PC-3 (cell line): Measurements from ENCODE around the gene DIP2C. TPM values are rescaled to one million over a fixed set of nuclear protein-coding genes. Genes with fewer than 3 reads are reported as not detected.

Source experiments
- ATAC-seq: fragments of 200-7000 bp; cut with Tn5 transposase; 2 replicates; pipeline ENCODE4 v1.9.1; 2020; ENCODE audit warnings: mild to moderate bottlenecking, moderate library complexity
- BruUV-seq: library from RNA; stranded (reverse); fragments of 400-500 nt; replicated peaks from 2 replicates; lab custom pipeline; 2021; lab: Mats Ljungman, UMichigan
- CTCF ChIA-PET: fragments of 300-600 bp; sonication (Branson Sonifier 250); formaldehyde crosslinking; loops from one replicate; lab custom pipeline; 2022; ENCODE audit warnings: antibody characterized with exemption; lab: Charles Lee
- POLR2A ChIA-PET: fragments of 300-600 bp; sonication (Branson Sonifier 250); formaldehyde crosslinking; loops from one replicate; lab custom pipeline; 2022; ENCODE audit warnings: antibody characterized with exemption; ENCODE audit not compliant: unreplicated experiment; lab: Charles Lee
- DNase-seq: peaks from one replicate; pipeline ENCODE4 v3.0.0-alpha.2; 2015
- H2AFZ ChIP-seq: fragments of 300-600 bp; sonication (generic); 2 replicates; pipeline ENCODE4 v1.6.0; 2016; ENCODE audit warnings: antibody characterized with exemption, low read length
- H3F3A ChIP-seq: fragments of 300-600 bp; sonication (generic); one replicate; pipeline ENCODE4 v1.6.0; 2017; ENCODE audit warnings: antibody characterized with exemption, low read length, control low read depth, mild to moderate bottlenecking; ENCODE audit not compliant: unreplicated experiment
- H3K27ac ChIP-seq: fragments of 300-600 bp; sonication (generic); 2 replicates; pipeline ENCODE4 v1.5.1; 2016; ENCODE audit warnings: mild to moderate bottlenecking, low read length
- H3K27me3 ChIP-seq: fragments of 300-600 bp; sonication (generic); 2 replicates; pipeline ENCODE4 v1.6.1; 2016; ENCODE audit warnings: low read length, mixed read lengths
- H3K36me3 ChIP-seq: fragments of 300-600 bp; sonication (generic); 2 replicates; pipeline ENCODE4 v1.6.1; 2016; ENCODE audit warnings: low read depth, mixed run types, low read length, mixed read lengths
- H3K4me1 ChIP-seq: fragments of 300-600 bp; sonication (generic); 2 replicates; pipeline ENCODE4 v1.5.1; 2016; ENCODE audit warnings: low read length; ENCODE audit not compliant: insufficient read depth
- H3K4me2 ChIP-seq: fragments of 300-600 bp; sonication (generic); 2 replicates; pipeline ENCODE4 v1.6.0; 2016; ENCODE audit warnings: low read length
- H3K4me3 ChIP-seq: fragments of 300-600 bp; sonication (generic); 2 replicates; pipeline ENCODE4 v1.5.1; 2016; ENCODE audit warnings: mild to moderate bottlenecking, low read length, mixed read lengths
- H3K79me2 ChIP-seq: fragments of 300-600 bp; sonication (generic); 2 replicates; pipeline ENCODE4 v1.6.1; 2017; ENCODE audit warnings: low read length, mixed read lengths
- H3K9ac ChIP-seq: fragments of 300-600 bp; sonication (generic); 2 replicates; pipeline ENCODE4 v1.6.0; 2016; ENCODE audit warnings: mild to moderate bottlenecking, low read length
- H3K9me2 ChIP-seq: fragments of 300-600 bp; sonication (generic); replicated peaks from 2 replicates; pipeline ENCODE4 v1.6.1; 2016; ENCODE audit warnings: mixed run types, low read length, mixed read lengths
- H3K9me3 ChIP-seq: fragments of 300-600 bp; sonication (generic); 2 replicates; pipeline ENCODE4 v1.6.1; 2016; ENCODE audit warnings: low read length, mixed read lengths
- H4K20me1 ChIP-seq: fragments of 300-600 bp; sonication (generic); 2 replicates; pipeline ENCODE4 v1.6.1; 2016; ENCODE audit warnings: low read length, mixed read lengths
- EZH2 ChIP-seq: fragments of 300-600 bp; sonication (generic); IDR thresholded peaks from one replicate; pipeline ENCODE4 v1.6.1; 2017; ENCODE audit warnings: antibody characterized with exemption, mild to moderate bottlenecking, low read length; ENCODE audit not compliant: unreplicated experiment
- EZH2phosphoT487 ChIP-seq: fragments of 300-600 bp; sonication (generic); IDR thresholded peaks from 2 replicates; pipeline ENCODE4 v1.6.1; 2018; ENCODE audit warnings: mild to moderate bottlenecking, antibody characterized with exemption, low read length, borderline replicate concordance
- intact Hi-C: fragments of 100-400 bp; cut with micrococcal nuclease; formaldehyde crosslinking; loops from 2 replicates; pipeline ENCODE4 v1.9.0; 2023
- total RNA-seq: library from RNA; depleted of rRNA; stranded (reverse); fragments of >200 nt; gene quantifications from 2 replicates; pipeline ENCODE4 v1.2.3, GENCODE V29; 2014
- TF ChIP-seq, protein P1 (sequence below): fragments of 300-600 bp; sonication (generic); conservative IDR thresholded peaks from 2 replicates; pipeline ENCODE4 v1.5.1; 2017; ENCODE audit warnings: antibody characterized with exemption, low read depth, mild to moderate bottlenecking, low read length

DIP2C gene
- total RNA-seq, 1 experiment from 2014 or later: 3.1 TPM

DNA sequence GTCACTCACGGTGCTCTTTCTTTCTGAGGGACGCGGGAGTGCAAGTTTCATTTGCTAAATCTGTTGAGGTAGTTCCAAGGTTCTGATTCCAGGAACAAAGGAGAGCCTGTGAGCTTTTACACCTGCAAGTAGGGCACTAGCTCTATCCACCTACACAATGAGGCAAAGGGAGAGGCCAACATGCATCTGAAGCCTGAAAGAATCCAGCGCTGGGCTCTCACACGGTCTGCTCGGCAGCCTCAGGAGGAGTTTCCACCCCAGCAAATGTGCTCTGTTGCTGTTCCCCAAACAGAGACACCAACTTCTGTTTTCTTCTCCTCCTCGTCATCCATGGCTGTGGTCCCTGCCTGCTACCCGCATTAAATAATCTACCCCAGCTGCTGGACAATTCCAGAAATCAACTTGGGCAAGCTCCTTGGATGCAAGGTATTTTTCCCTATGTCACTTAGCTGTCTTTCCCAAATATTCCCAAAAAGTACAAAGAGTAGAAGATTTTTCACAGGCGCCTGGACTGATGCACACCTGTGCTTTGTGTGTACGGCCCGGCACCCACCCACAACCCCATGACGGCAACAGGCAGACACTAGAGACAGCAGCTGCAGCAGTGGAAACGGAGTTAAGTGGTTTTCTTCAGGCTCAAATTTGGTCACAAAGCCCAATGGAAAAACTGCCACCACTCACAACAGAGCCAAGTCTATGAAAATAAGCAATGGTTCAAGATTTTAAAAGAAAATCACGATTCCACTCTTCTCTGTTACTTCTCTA lies 377.4 kb downstream of the DIP2C start:
- POLR2A ChIA-PET: no interaction called here

DNA sequence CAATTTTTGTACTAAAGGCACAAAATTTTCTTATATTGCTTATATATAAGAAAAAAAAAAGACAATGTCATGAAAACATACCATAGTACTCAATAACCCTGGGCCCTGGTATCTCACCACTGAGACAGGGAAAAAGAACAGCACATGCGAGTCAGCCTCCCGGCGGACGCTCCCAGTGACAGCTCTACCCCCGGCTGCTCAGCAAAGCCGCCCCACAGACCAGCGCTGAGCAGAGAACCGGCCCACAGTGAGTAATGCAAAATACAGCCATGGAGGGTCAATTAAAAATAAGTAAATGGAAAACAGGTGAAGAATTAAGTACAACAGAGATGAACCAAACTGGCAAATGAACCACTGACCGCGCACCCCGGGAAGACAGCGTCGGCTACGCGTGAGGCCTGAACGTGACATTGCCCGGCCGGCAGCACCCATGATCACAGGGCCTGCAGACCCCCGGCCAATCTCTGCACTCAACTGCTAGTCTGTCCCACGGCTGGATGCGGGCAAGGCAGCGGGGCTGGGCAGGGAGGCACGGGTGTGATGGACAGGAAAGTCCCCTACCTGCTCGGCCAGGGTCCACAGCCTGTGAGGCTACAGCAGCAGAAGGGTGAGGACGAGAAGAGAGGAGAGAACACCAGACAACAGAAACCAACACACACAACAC lies 378.4 kb downstream of the DIP2C start:
- Histone ChIP-seq H2AFZ (no peak overlapping the region), H3K27me3 (no peaks in the 10 kb centered on the region), H3F3A (no peaks in the 10 kb centered on the region), H3K9me2 (no peaks in the 10 kb centered on the region), H3K9ac (no peak overlapping the region), H3K27ac (no peak overlapping the region), H3K4me2 (no peak overlapping the region), H3K4me3 (no peak overlapping the region), H3K36me3 (no peaks in the 10 kb centered on the region), H3K9me3 (no peaks in the 10 kb centered on the region), H3K79me2 (no peaks in the 10 kb centered on the region), H3K4me1 (no peaks in the 10 kb centered on the region), H4K20me1 (no peaks in the 10 kb centered on the region)
- CTCF ChIA-PET: no interaction called here
- ATAC-seq: no peak
- no TSS peak for BruUV-seq
- intact Hi-C loops: no loop called here
- POLR2A ChIA-PET: no interaction called here
- TF ChIP-seq EZH2phosphoT487 (no peak), EZH2 (no peak)
- TF ChIP-seq, protein P1, sequence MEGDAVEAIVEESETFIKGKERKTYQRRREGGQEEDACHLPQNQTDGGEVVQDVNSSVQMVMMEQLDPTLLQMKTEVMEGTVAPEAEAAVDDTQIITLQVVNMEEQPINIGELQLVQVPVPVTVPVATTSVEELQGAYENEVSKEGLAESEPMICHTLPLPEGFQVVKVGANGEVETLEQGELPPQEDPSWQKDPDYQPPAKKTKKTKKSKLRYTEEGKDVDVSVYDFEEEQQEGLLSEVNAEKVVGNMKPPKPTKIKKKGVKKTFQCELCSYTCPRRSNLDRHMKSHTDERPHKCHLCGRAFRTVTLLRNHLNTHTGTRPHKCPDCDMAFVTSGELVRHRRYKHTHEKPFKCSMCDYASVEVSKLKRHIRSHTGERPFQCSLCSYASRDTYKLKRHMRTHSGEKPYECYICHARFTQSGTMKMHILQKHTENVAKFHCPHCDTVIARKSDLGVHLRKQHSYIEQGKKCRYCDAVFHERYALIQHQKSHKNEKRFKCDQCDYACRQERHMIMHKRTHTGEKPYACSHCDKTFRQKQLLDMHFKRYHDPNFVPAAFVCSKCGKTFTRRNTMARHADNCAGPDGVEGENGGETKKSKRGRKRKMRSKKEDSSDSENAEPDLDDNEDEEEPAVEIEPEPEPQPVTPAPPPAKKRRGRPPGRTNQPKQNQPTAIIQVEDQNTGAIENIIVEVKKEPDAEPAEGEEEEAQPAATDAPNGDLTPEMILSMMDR: no peak
- DNase-seq: no peak

More for the DNA sequence above, 377.4 kb downstream of the DIP2C start:
- intact Hi-C loops: no loop called here
- no TSS peak for BruUV-seq
- TF ChIP-seq, protein P1: no peak
- TF ChIP-seq EZH2phosphoT487 (no peak), EZH2 (no peak)
- H3K4me1 ChIP-seq: no peaks in the 10 kb centered on the region
- H4K20me1 ChIP-seq: no peaks in the 10 kb centered on the region
- H3K27me3 ChIP-seq: no peaks in the 10 kb centered on the region
- H3K9me2 ChIP-seq: no peaks in the 10 kb centered on the region
- H3K79me2 ChIP-seq: no peaks in the 10 kb centered on the region
- no peaks in the 10 kb centered on the region for H3K36me3 ChIP-seq
- DNase-seq (no peak), ATAC-seq (no peak)
- no peaks in the 10 kb centered on the region for H3F3A ChIP-seq
- no peak overlapping the region for H3K4me2 ChIP-seq
- H3K4me3 ChIP-seq: no peak overlapping the region
- CTCF ChIA-PET: no interaction called here
- H3K27ac ChIP-seq: no peak overlapping the region
- H2AFZ ChIP-seq: no peak overlapping the region
- H3K9ac ChIP-seq: no peak overlapping the region
- H3K9me3 ChIP-seq: no peaks in the 10 kb centered on the region

GRCh38 chr10:310371-310770 lies 379.1 kb downstream of the DIP2C start:
- no peak overlapping the region for H2AFZ ChIP-seq
- H3K27me3 ChIP-seq: no peaks in the 10 kb centered on the region
- H3K4me1 ChIP-seq: no peaks in the 10 kb centered on the region
- no peaks in the 10 kb centered on the region for H3F3A ChIP-seq
- ATAC-seq (no peak), DNase-seq (no peak)
- H3K79me2 ChIP-seq: no peaks in the 10 kb centered on the region
- TF ChIP-seq EZH2: no peak
- TF ChIP-seq EZH2phosphoT487: no peak
- TF ChIP-seq, protein P1: no peak
- ChIA-PET CTCF (no interaction called here), POLR2A (no interaction called here)
- no peak overlapping the region for H3K4me2 ChIP-seq
- H3K9ac ChIP-seq: no peak overlapping the region
- no peaks in the 10 kb centered on the region for H3K9me3 ChIP-seq
- no peak overlapping the region for H3K27ac ChIP-seq
- intact Hi-C loops: no loop called here
- H3K36me3 ChIP-seq: no peaks in the 10 kb centered on the region
- no peaks in the 10 kb centered on the region for H4K20me1 ChIP-seq
- no peaks in the 10 kb centered on the region for H3K9me2 ChIP-seq
- no TSS peak for BruUV-seq
- no peak overlapping the region for H3K4me3 ChIP-seq
